Measurements from ENCODE around the gene HAGH. TPM values are rescaled to one million over a fixed set of nuclear protein-coding genes. Genes with fewer than 3 reads are reported as not detected.

HAGH gene
- total RNA-seq, 1 experiment from 2014 or later: 36.0 TPM

DNA sequence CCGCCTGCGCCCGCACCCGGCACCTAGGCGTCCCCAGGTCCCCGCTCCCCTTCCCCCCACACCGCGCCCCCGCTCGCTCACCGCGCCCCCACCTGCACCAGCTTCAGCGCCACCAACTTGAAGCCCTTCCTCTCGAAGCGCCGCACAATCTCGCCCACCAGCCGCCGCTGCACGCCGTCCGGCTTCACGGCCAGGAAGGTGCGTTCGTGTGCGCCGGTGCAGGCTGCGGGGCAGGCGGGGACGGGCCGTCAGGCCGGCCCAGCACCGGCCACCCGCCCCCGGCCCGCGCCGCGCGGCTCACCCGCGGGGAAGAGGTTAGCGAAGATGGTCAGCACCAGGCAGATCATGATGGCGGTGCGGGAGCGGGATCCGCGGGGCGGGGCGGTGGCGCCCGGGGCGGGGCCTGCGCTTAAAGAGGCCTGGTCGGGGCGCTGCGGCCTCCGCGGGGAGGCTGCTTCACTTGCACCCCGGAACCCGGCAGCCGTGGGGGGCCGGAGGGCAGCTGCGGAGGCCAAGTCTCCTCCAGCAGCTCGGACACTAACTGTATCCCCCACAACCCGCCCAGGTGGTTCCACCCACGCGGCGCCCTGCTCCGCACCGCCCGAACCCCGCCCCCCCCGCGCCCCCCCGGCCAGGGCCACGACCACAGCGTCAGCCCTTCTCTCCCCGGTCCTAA lies 55.3 kb downstream of the HAGH start, which contains the start of gene NME3:
Gene NME3 (minus strand): TSS at position 356 of the 676 bp plus-strand sequence. CDS start 9 bp downstream, at position 347.
- ChIA-PET CTCF (interaction anchor here (1.0 to 2.4 kb wide), 5 partner anchors 11 to 152 kb away, joined by 4 to 11 read pairs (median 8); partner anchors contain the start of genes MAPK8IP3, NUBP2 and SPSB3), POLR2A (interaction anchor here (0.5 to 3.6 kb wide), 5 partner anchors 9 to 300 kb away, joined by 3 to 18 read pairs (median 5); partner anchors contain the start of genes MAPK8IP3, NUBP2 and SPSB3)
- peak; percentile 70 for DNase-seq (ENCODE audit: low spot score)
- H3K27ac Mint-ChIP-seq: peak within 1 kb of the TSS; percentile 98
- H3K36me3 Mint-ChIP-seq: peaks cover 4% of the 10 kb centered on the region
- ATAC-seq: peak; percentile 17
- H3K9me3 Mint-ChIP-seq: no peaks in the 10 kb centered on the region
- no peaks in the 10 kb centered on the region; the same call in 1 of the 2 replicates for H3K27me3 Mint-ChIP-seq (ENCODE audit: low read depth)
- peak within 1 kb of the TSS; percentile 99 for H3K4me3 Mint-ChIP-seq
- H3K4me1 Mint-ChIP-seq: peaks cover 4% of the 10 kb centered on the region
- TF ChIP-seq, protein P1, sequence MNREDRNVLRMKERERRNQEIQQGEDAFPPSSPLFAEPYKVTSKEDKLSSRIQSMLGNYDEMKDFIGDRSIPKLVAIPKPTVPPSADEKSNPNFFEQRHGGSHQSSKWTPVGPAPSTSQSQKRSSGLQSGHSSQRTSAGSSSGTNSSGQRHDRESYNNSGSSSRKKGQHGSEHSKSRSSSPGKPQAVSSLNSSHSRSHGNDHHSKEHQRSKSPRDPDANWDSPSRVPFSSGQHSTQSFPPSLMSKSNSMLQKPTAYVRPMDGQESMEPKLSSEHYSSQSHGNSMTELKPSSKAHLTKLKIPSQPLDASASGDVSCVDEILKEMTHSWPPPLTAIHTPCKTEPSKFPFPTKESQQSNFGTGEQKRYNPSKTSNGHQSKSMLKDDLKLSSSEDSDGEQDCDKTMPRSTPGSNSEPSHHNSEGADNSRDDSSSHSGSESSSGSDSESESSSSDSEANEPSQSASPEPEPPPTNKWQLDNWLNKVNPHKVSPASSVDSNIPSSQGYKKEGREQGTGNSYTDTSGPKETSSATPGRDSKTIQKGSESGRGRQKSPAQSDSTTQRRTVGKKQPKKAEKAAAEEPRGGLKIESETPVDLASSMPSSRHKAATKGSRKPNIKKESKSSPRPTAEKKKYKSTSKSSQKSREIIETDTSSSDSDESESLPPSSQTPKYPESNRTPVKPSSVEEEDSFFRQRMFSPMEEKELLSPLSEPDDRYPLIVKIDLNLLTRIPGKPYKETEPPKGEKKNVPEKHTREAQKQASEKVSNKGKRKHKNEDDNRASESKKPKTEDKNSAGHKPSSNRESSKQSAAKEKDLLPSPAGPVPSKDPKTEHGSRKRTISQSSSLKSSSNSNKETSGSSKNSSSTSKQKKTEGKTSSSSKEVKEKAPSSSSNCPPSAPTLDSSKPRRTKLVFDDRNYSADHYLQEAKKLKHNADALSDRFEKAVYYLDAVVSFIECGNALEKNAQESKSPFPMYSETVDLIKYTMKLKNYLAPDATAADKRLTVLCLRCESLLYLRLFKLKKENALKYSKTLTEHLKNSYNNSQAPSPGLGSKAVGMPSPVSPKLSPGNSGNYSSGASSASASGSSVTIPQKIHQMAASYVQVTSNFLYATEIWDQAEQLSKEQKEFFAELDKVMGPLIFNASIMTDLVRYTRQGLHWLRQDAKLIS (CRISPR knock-in tag; IDR thresholded peaks at IDR 0.05; ENCODE audit: borderline replicate concordance): no peak
- TF ChIP-seq, protein P2, sequence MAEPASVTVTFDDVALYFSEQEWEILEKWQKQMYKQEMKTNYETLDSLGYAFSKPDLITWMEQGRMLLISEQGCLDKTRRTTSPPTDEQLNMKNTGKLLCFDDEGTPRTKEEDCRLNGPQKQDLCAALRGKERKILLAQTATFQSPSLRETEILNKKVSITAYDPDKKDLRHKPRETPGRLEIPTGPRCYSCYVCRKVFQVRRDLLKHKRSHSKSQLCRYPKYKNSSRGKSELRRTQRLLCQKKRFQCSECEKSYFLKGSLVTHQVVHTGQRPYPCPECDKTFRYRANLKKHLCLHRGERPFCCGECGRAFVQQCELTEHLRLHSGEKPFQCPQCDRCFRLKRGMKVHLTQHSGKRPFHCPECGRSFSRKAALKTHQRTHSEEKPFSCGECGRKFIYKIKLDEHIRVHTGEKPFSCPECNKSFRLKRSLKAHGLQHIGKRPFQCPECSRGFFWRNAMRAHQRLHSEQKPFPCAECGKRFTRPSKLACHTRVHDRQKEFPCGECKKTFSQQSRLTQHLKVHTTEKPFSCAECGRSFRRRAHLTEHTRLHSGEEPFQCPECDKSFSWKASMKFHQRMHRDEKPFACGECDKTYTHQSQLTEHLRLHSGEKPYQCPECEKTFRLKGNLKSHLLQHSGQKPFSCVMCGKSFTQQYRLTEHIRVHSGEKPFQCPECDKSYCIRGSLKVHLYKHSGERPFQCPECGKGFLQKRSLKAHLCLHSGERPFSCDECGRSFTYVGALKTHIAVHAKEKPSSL (CRISPR knock-in tag; conservative IDR thresholded peaks at IDR 0.05): no peak
- peak; percentile 78 for TF ChIP-seq SP1 (CRISPR knock-in tag; conservative IDR thresholded peaks at IDR 0.05)
- TF ChIP-seq IRF2 (CRISPR knock-in tag; IDR thresholded peaks at IDR 0.05; ENCODE audit: borderline replicate concordance, low read depth): peak; percentile 60; the same call in 1 of the 2 replicates
- no peak for TF ChIP-seq ZNF396 (CRISPR knock-in tag; IDR thresholded peaks at IDR 0.05; ENCODE audit: borderline replicate concordance)
- no peak for TF ChIP-seq KAT7 (CRISPR knock-in tag; IDR thresholded peaks at IDR 0.05; ENCODE audit: borderline replicate concordance)
- no peak for TF ChIP-seq GTF2I (CRISPR knock-in tag; conservative IDR thresholded peaks at IDR 0.05)
- no peak for TF ChIP-seq SMAD3 (CRISPR knock-in tag; IDR thresholded peaks at IDR 0.05; ENCODE audit: borderline replicate concordance)
- no peak for TF ChIP-seq MXD4 (CRISPR knock-in tag; IDR thresholded peaks at IDR 0.05; ENCODE audit: borderline replicate concordance)
- TF ChIP-seq, protein P3, sequence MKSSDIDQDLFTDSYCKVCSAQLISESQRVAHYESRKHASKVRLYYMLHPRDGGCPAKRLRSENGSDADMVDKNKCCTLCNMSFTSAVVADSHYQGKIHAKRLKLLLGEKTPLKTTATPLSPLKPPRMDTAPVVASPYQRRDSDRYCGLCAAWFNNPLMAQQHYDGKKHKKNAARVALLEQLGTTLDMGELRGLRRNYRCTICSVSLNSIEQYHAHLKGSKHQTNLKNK (CRISPR knock-in tag; IDR thresholded peaks at IDR 0.05): peak; percentile 49; the same call in 1 of the 2 replicates
- no peak for TF ChIP-seq ELF4 (CRISPR knock-in tag; IDR thresholded peaks at IDR 0.05; ENCODE audit: low read depth)
- no peak; the same call in 1 of the 2 replicates for TF ChIP-seq FOXP1 (CRISPR knock-in tag; IDR thresholded peaks at IDR 0.05; ENCODE audit: borderline replicate concordance)
- TF ChIP-seq TEAD4 (CRISPR knock-in tag; IDR thresholded peaks at IDR 0.05): no peak
- TF ChIP-seq MYBL2 (CRISPR knock-in tag; IDR thresholded peaks at IDR 0.05): no peak
- TF ChIP-seq, protein P4, sequence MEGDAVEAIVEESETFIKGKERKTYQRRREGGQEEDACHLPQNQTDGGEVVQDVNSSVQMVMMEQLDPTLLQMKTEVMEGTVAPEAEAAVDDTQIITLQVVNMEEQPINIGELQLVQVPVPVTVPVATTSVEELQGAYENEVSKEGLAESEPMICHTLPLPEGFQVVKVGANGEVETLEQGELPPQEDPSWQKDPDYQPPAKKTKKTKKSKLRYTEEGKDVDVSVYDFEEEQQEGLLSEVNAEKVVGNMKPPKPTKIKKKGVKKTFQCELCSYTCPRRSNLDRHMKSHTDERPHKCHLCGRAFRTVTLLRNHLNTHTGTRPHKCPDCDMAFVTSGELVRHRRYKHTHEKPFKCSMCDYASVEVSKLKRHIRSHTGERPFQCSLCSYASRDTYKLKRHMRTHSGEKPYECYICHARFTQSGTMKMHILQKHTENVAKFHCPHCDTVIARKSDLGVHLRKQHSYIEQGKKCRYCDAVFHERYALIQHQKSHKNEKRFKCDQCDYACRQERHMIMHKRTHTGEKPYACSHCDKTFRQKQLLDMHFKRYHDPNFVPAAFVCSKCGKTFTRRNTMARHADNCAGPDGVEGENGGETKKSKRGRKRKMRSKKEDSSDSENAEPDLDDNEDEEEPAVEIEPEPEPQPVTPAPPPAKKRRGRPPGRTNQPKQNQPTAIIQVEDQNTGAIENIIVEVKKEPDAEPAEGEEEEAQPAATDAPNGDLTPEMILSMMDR (IDR thresholded peaks at IDR 0.05): no peak
- no peak for TF ChIP-seq ZNF232 (CRISPR knock-in tag; IDR thresholded peaks at IDR 0.05)
- TF ChIP-seq, protein P5, sequence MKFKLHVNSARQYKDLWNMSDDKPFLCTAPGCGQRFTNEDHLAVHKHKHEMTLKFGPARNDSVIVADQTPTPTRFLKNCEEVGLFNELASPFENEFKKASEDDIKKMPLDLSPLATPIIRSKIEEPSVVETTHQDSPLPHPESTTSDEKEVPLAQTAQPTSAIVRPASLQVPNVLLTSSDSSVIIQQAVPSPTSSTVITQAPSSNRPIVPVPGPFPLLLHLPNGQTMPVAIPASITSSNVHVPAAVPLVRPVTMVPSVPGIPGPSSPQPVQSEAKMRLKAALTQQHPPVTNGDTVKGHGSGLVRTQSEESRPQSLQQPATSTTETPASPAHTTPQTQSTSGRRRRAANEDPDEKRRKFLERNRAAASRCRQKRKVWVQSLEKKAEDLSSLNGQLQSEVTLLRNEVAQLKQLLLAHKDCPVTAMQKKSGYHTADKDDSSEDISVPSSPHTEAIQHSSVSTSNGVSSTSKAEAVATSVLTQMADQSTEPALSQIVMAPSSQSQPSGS (CRISPR knock-in tag; IDR thresholded peaks at IDR 0.05; ENCODE audit: borderline replicate concordance, low read depth): no peak
- TF ChIP-seq, protein P6, sequence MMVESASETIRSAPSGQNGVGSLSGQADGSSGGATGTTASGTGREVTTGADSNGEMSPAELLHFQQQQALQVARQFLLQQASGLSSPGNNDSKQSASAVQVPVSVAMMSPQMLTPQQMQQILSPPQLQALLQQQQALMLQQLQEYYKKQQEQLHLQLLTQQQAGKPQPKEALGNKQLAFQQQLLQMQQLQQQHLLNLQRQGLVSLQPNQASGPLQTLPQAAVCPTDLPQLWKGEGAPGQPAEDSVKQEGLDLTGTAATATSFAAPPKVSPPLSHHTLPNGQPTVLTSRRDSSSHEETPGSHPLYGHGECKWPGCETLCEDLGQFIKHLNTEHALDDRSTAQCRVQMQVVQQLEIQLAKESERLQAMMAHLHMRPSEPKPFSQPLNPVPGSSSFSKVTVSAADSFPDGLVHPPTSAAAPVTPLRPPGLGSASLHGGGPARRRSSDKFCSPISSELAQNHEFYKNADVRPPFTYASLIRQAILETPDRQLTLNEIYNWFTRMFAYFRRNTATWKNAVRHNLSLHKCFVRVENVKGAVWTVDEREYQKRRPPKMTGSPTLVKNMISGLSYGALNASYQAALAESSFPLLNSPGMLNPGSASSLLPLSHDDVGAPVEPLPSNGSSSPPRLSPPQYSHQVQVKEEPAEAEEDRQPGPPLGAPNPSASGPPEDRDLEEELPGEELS (CRISPR knock-in tag; IDR thresholded peaks at IDR 0.05): no peak
- TF ChIP-seq ESRRA (CRISPR knock-in tag; IDR thresholded peaks at IDR 0.05; ENCODE audit: borderline replicate concordance): no peak
- TF ChIP-seq, protein P7, sequence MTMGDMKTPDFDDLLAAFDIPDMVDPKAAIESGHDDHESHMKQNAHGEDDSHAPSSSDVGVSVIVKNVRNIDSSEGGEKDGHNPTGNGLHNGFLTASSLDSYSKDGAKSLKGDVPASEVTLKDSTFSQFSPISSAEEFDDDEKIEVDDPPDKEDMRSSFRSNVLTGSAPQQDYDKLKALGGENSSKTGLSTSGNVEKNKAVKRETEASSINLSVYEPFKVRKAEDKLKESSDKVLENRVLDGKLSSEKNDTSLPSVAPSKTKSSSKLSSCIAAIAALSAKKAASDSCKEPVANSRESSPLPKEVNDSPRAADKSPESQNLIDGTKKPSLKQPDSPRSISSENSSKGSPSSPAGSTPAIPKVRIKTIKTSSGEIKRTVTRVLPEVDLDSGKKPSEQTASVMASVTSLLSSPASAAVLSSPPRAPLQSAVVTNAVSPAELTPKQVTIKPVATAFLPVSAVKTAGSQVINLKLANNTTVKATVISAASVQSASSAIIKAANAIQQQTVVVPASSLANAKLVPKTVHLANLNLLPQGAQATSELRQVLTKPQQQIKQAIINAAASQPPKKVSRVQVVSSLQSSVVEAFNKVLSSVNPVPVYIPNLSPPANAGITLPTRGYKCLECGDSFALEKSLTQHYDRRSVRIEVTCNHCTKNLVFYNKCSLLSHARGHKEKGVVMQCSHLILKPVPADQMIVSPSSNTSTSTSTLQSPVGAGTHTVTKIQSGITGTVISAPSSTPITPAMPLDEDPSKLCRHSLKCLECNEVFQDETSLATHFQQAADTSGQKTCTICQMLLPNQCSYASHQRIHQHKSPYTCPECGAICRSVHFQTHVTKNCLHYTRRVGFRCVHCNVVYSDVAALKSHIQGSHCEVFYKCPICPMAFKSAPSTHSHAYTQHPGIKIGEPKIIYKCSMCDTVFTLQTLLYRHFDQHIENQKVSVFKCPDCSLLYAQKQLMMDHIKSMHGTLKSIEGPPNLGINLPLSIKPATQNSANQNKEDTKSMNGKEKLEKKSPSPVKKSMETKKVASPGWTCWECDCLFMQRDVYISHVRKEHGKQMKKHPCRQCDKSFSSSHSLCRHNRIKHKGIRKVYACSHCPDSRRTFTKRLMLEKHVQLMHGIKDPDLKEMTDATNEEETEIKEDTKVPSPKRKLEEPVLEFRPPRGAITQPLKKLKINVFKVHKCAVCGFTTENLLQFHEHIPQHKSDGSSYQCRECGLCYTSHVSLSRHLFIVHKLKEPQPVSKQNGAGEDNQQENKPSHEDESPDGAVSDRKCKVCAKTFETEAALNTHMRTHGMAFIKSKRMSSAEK (CRISPR knock-in tag; IDR thresholded peaks at IDR 0.05; ENCODE audit: borderline replicate concordance): no peak

Data from WTC11 (cell line).